HepG2 (cell line): ENCODE measurements around the gene TNFRSF6B. TPM values are rescaled to one million over a fixed set of nuclear protein-coding genes. Genes with fewer than 3 reads are reported as not detected.

Source experiments
- ASH2L ChIP-seq: fragments of 300-600, 200-600 bp; sonication (generic); IDR thresholded peaks from 2 replicates; pipeline ENCODE4 v1.7.0; 2017; ENCODE audit warnings: low read depth, mild to moderate bottlenecking, moderate library complexity, mixed read lengths, low read length; ENCODE audit not compliant: insufficient read length
- ATF7-NPFF ChIP-seq: sonication (generic); formaldehyde crosslinking; IDR thresholded peaks from 2 replicates; pipeline ENCODE4 v1.8.1; 2023; ENCODE audit warnings: mild to moderate bottlenecking, low read depth, missing genetic modification reagents, moderate library complexity
- DPF2 ChIP-seq: sonication (generic); formaldehyde crosslinking; IDR thresholded peaks from 2 replicates; pipeline ENCODE4 v1.4.0; 2020; ENCODE audit warnings: mild to moderate bottlenecking, low read depth, missing genetic modification reagents, borderline replicate concordance
- EED ChIP-seq: sonication (generic); formaldehyde crosslinking; IDR thresholded peaks from 2 replicates; pipeline ENCODE4 v1.5.0; 2020; ENCODE audit warnings: mild to moderate bottlenecking, missing genetic modification reagents
- JUND ChIP-seq: sonication (generic); formaldehyde crosslinking; IDR thresholded peaks from 2 replicates; pipeline ENCODE4 v1.8.0; 2022; ENCODE audit warnings: mild to moderate bottlenecking, missing genetic modification reagents
- KMT2A ChIP-seq: sonication (generic); formaldehyde crosslinking; IDR thresholded peaks from 2 replicates; pipeline ENCODE4 v1.4.0; 2020; ENCODE audit warnings: missing genetic modification reagents
- NRL ChIP-seq: sonication (generic); formaldehyde crosslinking; IDR thresholded peaks from 2 replicates; pipeline ENCODE4 v1.5.0; 2020; ENCODE audit warnings: missing genetic modification reagents, mild to moderate bottlenecking, moderate library complexity, borderline replicate concordance
- SETDB1 ChIP-seq: sonication (generic); formaldehyde crosslinking; IDR thresholded peaks from 2 replicates; pipeline ENCODE4 v1.5.1; 2020; ENCODE audit warnings: missing genetic modification reagents, mild to moderate bottlenecking, borderline replicate concordance
- ZMYM2 ChIP-seq: sonication (generic); formaldehyde crosslinking; IDR thresholded peaks from 2 replicates; pipeline ENCODE4 v1.8.0; 2022; ENCODE audit warnings: mild to moderate bottlenecking, missing genetic modification reagents
- ZNF547 ChIP-seq: sonication (generic); formaldehyde crosslinking; IDR thresholded peaks from 2 replicates; pipeline ENCODE4 v1.5.1; 2020; ENCODE audit warnings: mild to moderate bottlenecking, missing genetic modification reagents
- ZNF552 ChIP-seq: sonication (generic); formaldehyde crosslinking; IDR thresholded peaks from 2 replicates; pipeline ENCODE4 v1.9.0; 2022; ENCODE audit warnings: missing genetic modification reagents, mild to moderate bottlenecking, borderline replicate concordance
- ZNF678 ChIP-seq: sonication (generic); formaldehyde crosslinking; IDR thresholded peaks from 2 replicates; pipeline ENCODE4 v1.4.0; 2020; ENCODE audit warnings: mild to moderate bottlenecking, missing genetic modification reagents
- ZSCAN25 ChIP-seq: sonication (generic); formaldehyde crosslinking; IDR thresholded peaks from 2 replicates; pipeline ENCODE4 v1.8.0; 2022; ENCODE audit warnings: mild to moderate bottlenecking, missing genetic modification reagents
- polyA plus RNA-seq, 8 experiments: library from polyadenylated mRNA; depleted of rRNA in 3 of 8; stranded (reverse) in 7 of 8; unstranded in 1 of 8; fragments of >200 nt; fragmentation: Illumina TruSeq in 4 of 8; extraction: Trizol in 4 of 8; gene quantifications; 2 replicates each; pipeline versions ENCODE4 v1.2.1 to v1.2.3, GENCODE V29; 2011 to 2016; ENCODE audit warnings: low read depth in 4 of 8, missing spikeins in 1 of 8, mixed read lengths in 1 of 8; ENCODE audit not compliant: insufficient read depth in 1 of 8
- total RNA-seq, 5 experiments: library from RNA; depleted of rRNA; stranded (reverse); fragments of >200 nt; fragmentation: Illumina TruSeq; extraction: Trizol; gene quantifications; 2 replicates each; pipeline ENCODE4 v1.2.3, GENCODE V29; 2016; ENCODE audit warnings: low read depth in 1 of 5
- TF ChIP-seq, protein P1 (sequence below): sonication (generic); formaldehyde crosslinking; IDR thresholded peaks from 2 replicates; pipeline ENCODE4 v1.4.0; 2020; ENCODE audit warnings: missing genetic modification reagents, borderline replicate concordance
- TF ChIP-seq, protein P2 (sequence below): sonication (generic); formaldehyde crosslinking; IDR thresholded peaks from 2 replicates; pipeline ENCODE4 v1.9.0; 2021; ENCODE audit warnings: missing genetic modification reagents, mild to moderate bottlenecking, borderline replicate concordance
- TF ChIP-seq, protein P3 (sequence below): sonication (generic); formaldehyde crosslinking; IDR thresholded peaks from 2 replicates; pipeline ENCODE4 v1.4.0; 2020; ENCODE audit warnings: missing genetic modification reagents
- TF ChIP-seq, protein P4 (sequence below): sonication (generic); formaldehyde crosslinking; IDR thresholded peaks from 2 replicates; pipeline ENCODE4 v1.4.0; 2020; ENCODE audit warnings: missing genetic modification reagents
- TF ChIP-seq, protein P5 (sequence below): IDR thresholded peaks from 2 replicates; pipeline ENCODE4 v1.6.1; 2016; ENCODE audit warnings: low read depth, borderline replicate concordance
- TF ChIP-seq, protein P6 (sequence below): sonication (generic); formaldehyde crosslinking; IDR thresholded peaks from 2 replicates; pipeline ENCODE4 v1.4.0; 2020; ENCODE audit warnings: missing genetic modification reagents

Gene TNFRSF6B
- total and polyA plus RNA-seq, 2 of the 13 experiments (the other 11 are each of a cell fraction or from before 2014, with no cell fraction given), result 0.24 TPM; not detected in 1

DNA sequence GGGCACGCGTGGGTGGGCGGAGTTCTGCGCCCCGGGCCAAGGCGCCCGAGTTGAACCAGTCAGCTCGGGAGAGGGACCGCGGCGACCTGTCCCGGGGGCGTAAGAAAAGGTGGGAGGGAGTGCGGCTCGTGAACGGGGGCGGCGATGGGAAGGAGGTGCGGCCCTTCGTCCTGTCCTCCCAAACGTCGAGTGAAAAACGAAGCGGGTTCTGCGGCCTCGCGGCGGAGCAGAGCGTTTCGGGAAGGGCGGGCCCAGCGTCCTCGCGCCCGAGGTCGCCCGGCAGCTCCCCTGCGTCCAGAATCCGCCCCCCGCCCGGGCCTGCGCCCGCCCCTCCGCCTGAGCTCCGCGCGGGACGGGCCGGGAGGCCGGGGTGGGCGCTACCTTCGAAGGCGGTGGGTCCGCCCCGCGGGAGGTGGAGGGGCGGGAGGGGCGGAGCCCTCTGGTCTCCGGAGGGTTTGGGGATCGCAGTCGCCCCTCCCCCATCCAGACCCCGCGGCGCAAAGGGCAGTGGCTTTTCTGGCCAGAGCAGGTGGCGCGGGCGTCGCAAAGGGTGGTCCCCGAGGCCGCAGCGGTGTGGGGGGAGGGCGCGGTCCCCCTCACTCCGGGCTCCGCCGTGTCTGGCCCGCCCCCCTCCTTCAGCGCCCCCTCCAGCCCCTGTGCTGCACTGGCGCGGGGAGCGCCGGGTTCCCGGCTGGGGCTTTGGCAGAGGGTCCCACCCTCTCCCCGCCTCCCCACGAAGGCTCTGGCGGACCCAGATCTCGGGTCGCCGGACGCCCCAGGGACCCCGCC lies 44.1 kb upstream of the TNFRSF6B start (continued):
- no peak for TF ChIP-seq ASH2L
- TF ChIP-seq, protein P1, sequence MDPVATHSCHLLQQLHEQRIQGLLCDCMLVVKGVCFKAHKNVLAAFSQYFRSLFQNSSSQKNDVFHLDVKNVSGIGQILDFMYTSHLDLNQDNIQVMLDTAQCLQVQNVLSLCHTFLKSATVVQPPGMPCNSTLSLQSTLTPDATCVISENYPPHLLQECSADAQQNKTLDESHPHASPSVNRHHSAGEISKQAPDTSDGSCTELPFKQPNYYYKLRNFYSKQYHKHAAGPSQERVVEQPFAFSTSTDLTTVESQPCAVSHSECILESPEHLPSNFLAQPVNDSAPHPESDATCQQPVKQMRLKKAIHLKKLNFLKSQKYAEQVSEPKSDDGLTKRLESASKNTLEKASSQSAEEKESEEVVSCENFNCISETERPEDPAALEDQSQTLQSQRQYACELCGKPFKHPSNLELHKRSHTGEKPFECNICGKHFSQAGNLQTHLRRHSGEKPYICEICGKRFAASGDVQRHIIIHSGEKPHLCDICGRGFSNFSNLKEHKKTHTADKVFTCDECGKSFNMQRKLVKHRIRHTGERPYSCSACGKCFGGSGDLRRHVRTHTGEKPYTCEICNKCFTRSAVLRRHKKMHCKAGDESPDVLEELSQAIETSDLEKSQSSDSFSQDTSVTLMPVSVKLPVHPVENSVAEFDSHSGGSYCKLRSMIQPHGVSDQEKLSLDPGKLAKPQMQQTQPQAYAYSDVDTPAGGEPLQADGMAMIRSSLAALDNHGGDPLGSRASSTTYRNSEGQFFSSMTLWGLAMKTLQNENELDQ (CRISPR knock-in tag), result no peak
- no peak for TF ChIP-seq DPF2
- TF ChIP-seq ZSCAN25 (CRISPR knock-in tag), result peak; percentile 87; the same call in 1 of the 2 replicates
- TF ChIP-seq, protein P2, sequence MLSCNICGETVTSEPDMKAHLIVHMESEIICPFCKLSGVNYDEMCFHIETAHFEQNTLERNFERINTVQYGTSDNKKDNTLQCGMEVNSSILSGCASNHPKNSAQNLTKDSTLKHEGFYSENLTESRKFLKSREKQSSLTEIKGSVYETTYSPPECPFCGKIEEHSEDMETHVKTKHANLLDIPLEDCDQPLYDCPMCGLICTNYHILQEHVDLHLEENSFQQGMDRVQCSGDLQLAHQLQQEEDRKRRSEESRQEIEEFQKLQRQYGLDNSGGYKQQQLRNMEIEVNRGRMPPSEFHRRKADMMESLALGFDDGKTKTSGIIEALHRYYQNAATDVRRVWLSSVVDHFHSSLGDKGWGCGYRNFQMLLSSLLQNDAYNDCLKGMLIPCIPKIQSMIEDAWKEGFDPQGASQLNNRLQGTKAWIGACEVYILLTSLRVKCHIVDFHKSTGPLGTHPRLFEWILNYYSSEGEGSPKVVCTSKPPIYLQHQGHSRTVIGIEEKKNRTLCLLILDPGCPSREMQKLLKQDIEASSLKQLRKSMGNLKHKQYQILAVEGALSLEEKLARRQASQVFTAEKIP (CRISPR knock-in tag), result no peak
- TF ChIP-seq, protein P3, sequence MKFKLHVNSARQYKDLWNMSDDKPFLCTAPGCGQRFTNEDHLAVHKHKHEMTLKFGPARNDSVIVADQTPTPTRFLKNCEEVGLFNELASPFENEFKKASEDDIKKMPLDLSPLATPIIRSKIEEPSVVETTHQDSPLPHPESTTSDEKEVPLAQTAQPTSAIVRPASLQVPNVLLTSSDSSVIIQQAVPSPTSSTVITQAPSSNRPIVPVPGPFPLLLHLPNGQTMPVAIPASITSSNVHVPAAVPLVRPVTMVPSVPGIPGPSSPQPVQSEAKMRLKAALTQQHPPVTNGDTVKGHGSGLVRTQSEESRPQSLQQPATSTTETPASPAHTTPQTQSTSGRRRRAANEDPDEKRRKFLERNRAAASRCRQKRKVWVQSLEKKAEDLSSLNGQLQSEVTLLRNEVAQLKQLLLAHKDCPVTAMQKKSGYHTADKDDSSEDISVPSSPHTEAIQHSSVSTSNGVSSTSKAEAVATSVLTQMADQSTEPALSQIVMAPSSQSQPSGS (CRISPR knock-in tag), result no peak
- TF ChIP-seq, protein P4, sequence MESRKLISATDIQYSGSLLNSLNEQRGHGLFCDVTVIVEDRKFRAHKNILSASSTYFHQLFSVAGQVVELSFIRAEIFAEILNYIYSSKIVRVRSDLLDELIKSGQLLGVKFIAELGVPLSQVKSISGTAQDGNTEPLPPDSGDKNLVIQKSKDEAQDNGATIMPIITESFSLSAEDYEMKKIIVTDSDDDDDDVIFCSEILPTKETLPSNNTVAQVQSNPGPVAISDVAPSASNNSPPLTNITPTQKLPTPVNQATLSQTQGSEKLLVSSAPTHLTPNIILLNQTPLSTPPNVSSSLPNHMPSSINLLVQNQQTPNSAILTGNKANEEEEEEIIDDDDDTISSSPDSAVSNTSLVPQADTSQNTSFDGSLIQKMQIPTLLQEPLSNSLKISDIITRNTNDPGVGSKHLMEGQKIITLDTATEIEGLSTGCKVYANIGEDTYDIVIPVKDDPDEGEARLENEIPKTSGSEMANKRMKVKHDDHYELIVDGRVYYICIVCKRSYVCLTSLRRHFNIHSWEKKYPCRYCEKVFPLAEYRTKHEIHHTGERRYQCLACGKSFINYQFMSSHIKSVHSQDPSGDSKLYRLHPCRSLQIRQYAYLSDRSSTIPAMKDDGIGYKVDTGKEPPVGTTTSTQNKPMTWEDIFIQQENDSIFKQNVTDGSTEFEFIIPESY (CRISPR knock-in tag), result no peak
- TF ChIP-seq ZNF547, result no peak; the same call in none of the 2 replicates
- no peak; the same call in 1 of the 2 replicates for TF ChIP-seq ZNF552 (CRISPR knock-in tag)
- no peak for TF ChIP-seq NRL (CRISPR knock-in tag)
- TF ChIP-seq, protein P5, sequence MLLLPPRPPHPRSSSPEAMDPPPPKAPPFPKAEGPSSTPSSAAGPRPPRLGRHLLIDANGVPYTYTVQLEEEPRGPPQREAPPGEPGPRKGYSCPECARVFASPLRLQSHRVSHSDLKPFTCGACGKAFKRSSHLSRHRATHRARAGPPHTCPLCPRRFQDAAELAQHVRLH, result no peak
- no peak for TF ChIP-seq JUND (CRISPR knock-in tag)
- TF ChIP-seq, protein P6, sequence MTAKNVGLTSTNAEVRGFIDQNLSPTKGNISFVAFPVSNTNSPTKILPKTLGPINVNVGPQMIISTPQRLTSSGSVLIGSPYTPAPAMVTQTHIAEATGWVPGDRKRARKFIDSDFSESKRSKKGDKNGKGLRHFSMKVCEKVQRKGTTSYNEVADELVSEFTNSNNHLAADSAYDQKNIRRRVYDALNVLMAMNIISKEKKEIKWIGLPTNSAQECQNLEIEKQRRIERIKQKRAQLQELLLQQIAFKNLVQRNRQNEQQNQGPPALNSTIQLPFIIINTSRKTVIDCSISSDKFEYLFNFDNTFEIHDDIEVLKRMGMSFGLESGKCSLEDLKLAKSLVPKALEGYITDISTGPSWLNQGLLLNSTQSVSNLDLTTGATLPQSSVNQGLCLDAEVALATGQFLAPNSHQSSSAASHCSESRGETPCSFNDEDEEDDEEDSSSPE (CRISPR knock-in tag), result peak; percentile 55
- no peak for TF ChIP-seq ZNF678
- TF ChIP-seq SETDB1, result no peak
- TF ChIP-seq ATF7-NPFF (CRISPR knock-in tag), result peak; percentile 55
- TF ChIP-seq EED, result no peak
- no peak; the same call in 1 of the 2 replicates for TF ChIP-seq KMT2A (CRISPR knock-in tag)
- 0 out of 2 replicates have a peak, but pooled peaks have one; percentile 26 for TF ChIP-seq ZMYM2
